ENCODE data around the gene EPS15. TPM values are rescaled to one million over a fixed set of nuclear protein-coding genes. Genes with fewer than 3 reads are reported as not detected.
A peak's percentile ranks its signal among the peaks of the same experiment; 100 is the strongest.

Gene EPS15
- total RNA-seq, 4 donors from 2014 or later, result 53.5 to 106 (median 74.2) TPM

DNA sequence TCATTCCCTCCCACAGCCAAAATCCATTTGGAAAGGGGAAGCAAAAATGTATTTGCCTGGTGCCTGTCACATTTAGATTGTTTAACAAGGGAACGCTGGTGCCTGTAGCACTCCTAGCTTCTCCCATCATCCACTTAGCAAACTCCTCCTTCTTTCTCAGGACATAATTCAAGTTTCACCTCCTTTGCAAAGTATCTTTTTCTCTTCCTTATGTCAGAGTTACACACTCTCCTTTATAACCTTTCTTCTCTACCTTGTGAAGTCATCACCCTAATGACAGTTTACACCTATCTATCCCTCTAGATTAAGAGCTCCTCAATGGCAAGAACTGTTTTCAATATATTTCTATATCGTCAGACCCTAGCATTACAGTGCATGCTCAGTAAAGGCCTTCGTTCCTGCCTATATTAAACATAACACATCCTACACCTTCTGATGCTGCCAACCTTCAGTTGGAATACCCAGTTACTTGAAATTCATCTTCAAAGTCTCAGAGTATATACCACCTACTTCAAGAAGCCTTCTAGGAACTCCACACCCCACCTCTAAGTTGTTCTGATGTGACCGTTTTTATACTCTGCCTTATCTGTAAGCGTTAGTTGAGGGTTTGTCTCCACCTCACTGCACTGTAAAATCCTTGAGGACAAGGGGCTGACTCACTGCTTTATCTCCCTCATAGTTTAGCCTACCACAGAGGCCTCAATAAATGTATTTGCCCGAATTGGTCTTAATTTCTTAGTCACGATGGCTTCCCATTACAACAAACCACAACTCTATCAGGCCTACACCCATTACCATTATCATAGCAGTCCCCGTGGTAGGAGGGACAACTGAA, 1.0 kb upstream of the EPS15 start:
- ATAC-seq, result no peak
- no peaks in the 10 kb centered on the region for H3K9me3 ChIP-seq
- H3K27me3 ChIP-seq, result no peaks in the 10 kb centered on the region
- peaks cover 8 to 33% (median 17%) of the 10 kb centered on the region in 3 donors for H3K4me1 ChIP-seq
- WGBS, 2 donors (ENCODE audit: low coverage in 1 of 2), result 69 to 85% methylated on average over 6 to 7 of the region's 8 CpGs
- TF ChIP-seq EP300 (IDR thresholded peaks at IDR 0.05) (no peak), POLR2A (IDR thresholded peaks at IDR 0.05) (no peak), CTCF (IDR thresholded peaks at IDR 0.05) (no peak), POLR2AphosphoS5 (IDR thresholded peaks at IDR 0.05) (no peak)
- no peak overlapping the region for H3K4me3 ChIP-seq
- peak overlapping the region in 1 of 4 donors; percentile 86 for H3K27ac ChIP-seq
- no peaks in the 10 kb centered on the region for H3K36me3 ChIP-seq

GRCh38 chr1:51518586-51519047, 449 bp downstream of the EPS15 start:
- peak overlapping the region; percentile 22 to 90 (median 88) for H3K27ac ChIP-seq
- H3K4me3 ChIP-seq, result peak overlapping the region; percentile 50 to 64
- H3K9me3 ChIP-seq, result no peaks in the 10 kb centered on the region
- TF ChIP-seq EP300 (IDR thresholded peaks at IDR 0.05), result no peak
- no peak for TF ChIP-seq CTCF (IDR thresholded peaks at IDR 0.05)
- no peak for TF ChIP-seq POLR2A (IDR thresholded peaks at IDR 0.05)
- TF ChIP-seq POLR2AphosphoS5 (IDR thresholded peaks at IDR 0.05), result no peak
- H3K27me3 ChIP-seq, result no peaks in the 10 kb centered on the region
- peaks cover 10 to 47% (median 17%) of the 10 kb centered on the region in 3 donors for H3K4me1 ChIP-seq
- 0% methylated on average over 2 to 10 of the region's 52 CpGs for WGBS, 2 donors (ENCODE audit: low coverage in 1 of 2)
- H3K36me3 ChIP-seq, result no peaks in the 10 kb centered on the region
- ATAC-seq, result peak; percentile 55

GRCh38 chr1:51518033-51518585, 957 bp downstream of the EPS15 start:
- Histone ChIP-seq H3K4me3 (peak overlapping the region; percentile 50 to 64), H3K27ac (peak overlapping the region; percentile 22 to 90 (median 88)), H3K9me3 (no peaks in the 10 kb centered on the region), H3K27me3 (no peaks in the 10 kb centered on the region), H3K36me3 (no peaks in the 10 kb centered on the region), H3K4me1 (peaks cover 10 to 52% (median 17%) of the 10 kb centered on the region in 3 donors)
- WGBS, 2 donors (ENCODE audit: low coverage in 1 of 2), result 0 to 4% methylated on average over 11 to 14 of the region's 20 CpGs
- no peak for ATAC-seq
- TF ChIP-seq CTCF (IDR thresholded peaks at IDR 0.05) (no peak), POLR2A (IDR thresholded peaks at IDR 0.05) (no peak), POLR2AphosphoS5 (IDR thresholded peaks at IDR 0.05) (no peak), EP300 (IDR thresholded peaks at IDR 0.05) (no peak)

GRCh38 chr1:51517361-51518032, 1.6 kb downstream of the EPS15 start:
- Histone ChIP-seq H3K4me1 (peaks cover 10 to 58% (median 17%) of the 10 kb centered on the region in 3 donors), H3K27ac (peak overlapping the region; percentile 22 to 90 (median 88)), H3K4me3 (peak overlapping the region; percentile 50 to 64), H3K27me3 (no peaks in the 10 kb centered on the region), H3K9me3 (no peaks in the 10 kb centered on the region), H3K36me3 (no peaks in the 10 kb centered on the region)
- no peak for TF ChIP-seq EP300 (IDR thresholded peaks at IDR 0.05)
- TF ChIP-seq POLR2AphosphoS5 (IDR thresholded peaks at IDR 0.05), result no peak
- no peak for TF ChIP-seq POLR2A (IDR thresholded peaks at IDR 0.05)
- TF ChIP-seq CTCF (IDR thresholded peaks at IDR 0.05), result no peak
- ATAC-seq, result no peak
- 2 to 14% methylated on average over 3 to 4 of the region's 7 CpGs for WGBS, 2 donors (ENCODE audit: low coverage in 1 of 2)

All from gastroesophageal sphincter (tissue), 4 donors.